ENCODE results near the gene CKS1B. TPM values are rescaled to one million over a fixed set of nuclear protein-coding genes. Genes with fewer than 3 reads are reported as not detected.

The CKS1B gene
- total RNA-seq, 6 experiments from 2014 or later: 14.9 to 51.7 (median 23.1) TPM

- intact Hi-C loops (cut with DNase I): no loop called here
- Histone ChIP-seq H3K27ac (no peak overlapping the region), H3K4me3 (no peak overlapping the region), H3K27me3 (no peaks in the 10 kb centered on the region), H3K9me3 (no peaks in the 10 kb centered on the region), H3K36me3 (peaks cover 0 to 18% (median 8%) of the 10 kb centered on the region in 4 donors), H3K4me1 (peaks cover 0 to 70% (median 23%) of the 10 kb centered on the region in 4 donors)
- DNase-seq (peak in 1 of 3 donors; percentile 15), ATAC-seq (no peak)
- WGBS (ENCODE audit: insufficient coverage, low coverage, low lambda C conversion rate, missing lambda C conversion rate): no CpG with 5 or more reads among the region's 5 CpGs
- TF ChIP-seq POLR2A (IDR thresholded peaks at IDR 0.05): no peak
- TF ChIP-seq CTCF (IDR thresholded peaks at IDR 0.05): no peak
Observed at GRCh38 chr1:155011004-155011416, 36.5 kb downstream of the CKS1B start.

GRCh38 chr1:155011437-155012025 lies 37.0 kb downstream of the CKS1B start:
- no peak overlapping the region for H3K4me3 ChIP-seq
- 63% methylated on average over 2 of the region's 6 CpGs for WGBS (ENCODE audit: insufficient coverage, low coverage, low lambda C conversion rate, missing lambda C conversion rate)
- H3K27ac ChIP-seq: no peak overlapping the region
- peaks cover 0 to 21% (median 10%) of the 10 kb centered on the region in 4 donors for H3K36me3 ChIP-seq
- ATAC-seq (peak in 1 of 4 donors; percentile 1), DNase-seq (peak in 1 of 3 donors; percentile 21)
- TF ChIP-seq CTCF (IDR thresholded peaks at IDR 0.05): no peak
- TF ChIP-seq POLR2A (IDR thresholded peaks at IDR 0.05): no peak
- H3K27me3 ChIP-seq: no peaks in the 10 kb centered on the region
- intact Hi-C loops (cut with DNase I): no loop called here
- peaks cover 0 to 65% (median 21%) of the 10 kb centered on the region in 4 donors for H3K4me1 ChIP-seq
- no peaks in the 10 kb centered on the region for H3K9me3 ChIP-seq

GRCh38 chr1:155012026-155012546 lies 37.6 kb downstream of the CKS1B start:
- intact Hi-C loops (cut with DNase I): no loop called here
- H3K27ac ChIP-seq: peak overlapping the region in 1 of 3 donors; percentile 1
- TF ChIP-seq POLR2A (IDR thresholded peaks at IDR 0.05) (no peak), CTCF (IDR thresholded peaks at IDR 0.05) (no peak)
- H3K36me3 ChIP-seq: peaks cover 0 to 21% (median 13%) of the 10 kb centered on the region in 4 donors
- ATAC-seq: peak; percentile 16 to 50 (median 23)
- H3K4me1 ChIP-seq: peaks cover 0 to 65% (median 21%) of the 10 kb centered on the region in 4 donors
- DNase-seq: peak; percentile 47 to 76 (median 68)
- no peaks in the 10 kb centered on the region for H3K27me3 ChIP-seq
- no peak overlapping the region for H3K4me3 ChIP-seq
- H3K9me3 ChIP-seq: no peaks in the 10 kb centered on the region
- 16% methylated on average over 4 of the region's 9 CpGs for WGBS (ENCODE audit: insufficient coverage, low coverage, low lambda C conversion rate, missing lambda C conversion rate)

GRCh38 chr1:155012776-155013602 lies 38.5 kb downstream of the CKS1B start:
- TF ChIP-seq CTCF (IDR thresholded peaks at IDR 0.05): no peak
- TF ChIP-seq POLR2A (IDR thresholded peaks at IDR 0.05): no peak
- no peak for ATAC-seq
- intact Hi-C loops (cut with DNase I): no loop called here
- no peaks in the 10 kb centered on the region for H3K9me3 ChIP-seq
- H3K36me3 ChIP-seq: peaks cover 0 to 21% (median 13%) of the 10 kb centered on the region in 4 donors
- DNase-seq: peak in 1 of 3 donors; percentile 3
- H3K27me3 ChIP-seq: no peaks in the 10 kb centered on the region
- H3K4me3 ChIP-seq: no peak overlapping the region
- H3K27ac ChIP-seq: peak overlapping the region in 1 of 3 donors; percentile 1
- H3K4me1 ChIP-seq: peaks cover 0 to 58% (median 20%) of the 10 kb centered on the region in 4 donors
- 36% methylated on average over 2 of the region's 3 CpGs for WGBS (ENCODE audit: insufficient coverage, low coverage, low lambda C conversion rate, missing lambda C conversion rate)
